Thyroid gland (tissue), 4 donors: ENCODE measurements around the gene CALD1. TPM values are rescaled to one million over a fixed set of nuclear protein-coding genes. Genes with fewer than 3 reads are reported as not detected.
A peak's percentile ranks its signal among the peaks of the same experiment; 100 is the strongest.

Experiments
- DNase-seq, 2 donors: peaks; one replicate each; pipeline ENCODE4 v3.0.0-alpha.2; 2019
- H3K27ac ChIP-seq, 3 donors: fragments of 200-600 bp; sonication (generic); 1 replicate in 2 of 3; 2 replicates in 1 of 3; pipeline ENCODE4 v1.5.1; 2016 to 2019; ENCODE audit warnings: mild to moderate bottlenecking in 1 of 3, moderate library complexity in 1 of 3
- H3K27me3 ChIP-seq: fragments of 200-600 bp; sonication (generic); one replicate; pipeline ENCODE4 v1.5.1; 2019
- H3K36me3 ChIP-seq, 2 donors: fragments of 200-600 bp; sonication (generic); one replicate each; pipeline ENCODE4 v1.5.1; 2016 to 2019
- H3K4me1 ChIP-seq, 2 donors: fragments of 200-600 bp; sonication (generic); one replicate each; pipeline ENCODE4 v1.5.1; 2017 to 2019
- H3K4me3 ChIP-seq, 3 donors: fragments of 200-600 bp; sonication (generic); replicated peaks in 1 of 3; 1 replicate in 2 of 3; 2 replicates in 1 of 3; pipeline ENCODE4 v1.5.1; 2016; ENCODE audit warnings: mild to moderate bottlenecking in 1 of 3
- H3K9me3 ChIP-seq: fragments of 200-600 bp; sonication (generic); one replicate; pipeline ENCODE4 v1.5.1; 2017
- CTCF ChIP-seq, 6 experiments: fragments of 200-600 bp in 3 of 6; fragments of 450-650 bp in 3 of 6; sonication (generic) in 3 of 6; IDR thresholded peaks; one replicate each; pipeline ENCODE4 v1.5.1; 2016 to 2019; ENCODE audit warnings: antibody characterized with exemption in 6 of 6, mild to moderate bottlenecking in 2 of 6, inconsistent platforms in 1 of 6, moderate library complexity in 1 of 6
- POLR2A ChIP-seq, 2 donors: fragments of 450-650 bp; IDR thresholded peaks; one replicate each; pipeline ENCODE4 v1.6.1; 2017; ENCODE audit warnings: antibody characterized with exemption in 2 of 2, mild to moderate bottlenecking in 2 of 2, moderate library complexity in 1 of 2
- WGBS, 2 donors: methylation state at CpG; one replicate each; pipeline ENCODE4 v1.1.5; 2017; 5-methylcytosine and 5-hydroxymethylcytosine counted together
- intact Hi-C: fragments of 100-400 bp; cut with DNase I; formaldehyde crosslinking; loops from one replicate; pipeline ENCODE4 v1.15.1; 2023
- total RNA-seq, 4 donors: library from RNA; depleted of rRNA; stranded (reverse); fragments of >200 nt; gene quantifications; one replicate each; pipeline ENCODE4 v1.2.3, GENCODE V29; 2016

CALD1 gene
- total RNA-seq, 4 donors from 2014 or later, result 141 to 223 (median 169) TPM

GRCh38 chr7:134784251-134785049, 5.0 kb downstream of the CALD1 start:
- H3K27ac ChIP-seq, result peak overlapping the region in 2 of 3 donors; percentile 5 to 30

GRCh38 chr7:134785842-134786241, 6.4 kb downstream of the CALD1 start:
- no peak for DNase-seq
- H3K4me1 ChIP-seq, result peaks cover 0 to 15% of the 10 kb centered on the region in 2 donors
- intact Hi-C loops, result no loop called here
- H3K9me3 ChIP-seq, result no peaks in the 10 kb centered on the region
- no peak for TF ChIP-seq CTCF (IDR thresholded peaks at IDR 0.05)
- TF ChIP-seq POLR2A (IDR thresholded peaks at IDR 0.05), result no peak
- H3K36me3 ChIP-seq, result no peaks in the 10 kb centered on the region
- no peaks in the 10 kb centered on the region for H3K27me3 ChIP-seq
- H3K27ac ChIP-seq, result no peak overlapping the region
- H3K4me3 ChIP-seq, result no peak overlapping the region

More at GRCh38 chr7:134784251-134785049, 5.0 kb downstream of the CALD1 start:
- intact Hi-C loops, result no loop called here
- Histone ChIP-seq H3K4me3 (no peak overlapping the region), H3K9me3 (no peaks in the 10 kb centered on the region), H3K36me3 (no peaks in the 10 kb centered on the region), H3K27me3 (no peaks in the 10 kb centered on the region), H3K4me1 (peaks cover 8 to 11% of the 10 kb centered on the region in 2 donors)
- 87 to 91% methylated on average over 9 of the region's 9 CpGs for WGBS, 2 donors
- peak in 1 of 2 donors; percentile 10 for DNase-seq
- no peak for TF ChIP-seq CTCF (IDR thresholded peaks at IDR 0.05)
- no peak for TF ChIP-seq POLR2A (IDR thresholded peaks at IDR 0.05)

- Histone ChIP-seq H3K27ac (peak overlapping the region in 2 of 3 donors; percentile 17 to 47), H3K36me3 (no peaks in the 10 kb centered on the region), H3K4me1 (peaks cover 0 to 15% of the 10 kb centered on the region in 2 donors), H3K9me3 (no peaks in the 10 kb centered on the region), H3K4me3 (no peak overlapping the region), H3K27me3 (no peaks in the 10 kb centered on the region)
- DNase-seq, result no peak
- 68 to 79% methylated on average over 2 of the region's 2 CpGs for WGBS, 2 donors
- intact Hi-C loops, result no loop called here
- TF ChIP-seq CTCF (IDR thresholded peaks at IDR 0.05) (no peak), POLR2A (IDR thresholded peaks at IDR 0.05) (no peak)
Observed at GRCh38 chr7:134787064-134787463, 7.6 kb downstream of the CALD1 start.

GRCh38 chr7:134787720-134788119, 8.3 kb downstream of the CALD1 start:
- H3K4me1 ChIP-seq, result peaks cover 0 to 15% of the 10 kb centered on the region in 2 donors
- no peaks in the 10 kb centered on the region for H3K36me3 ChIP-seq
- peak overlapping the region in 1 of 3 donors; percentile 47 for H3K27ac ChIP-seq
- no peak overlapping the region for H3K4me3 ChIP-seq
- H3K9me3 ChIP-seq, result no peaks in the 10 kb centered on the region
- TF ChIP-seq POLR2A (IDR thresholded peaks at IDR 0.05) (no peak), CTCF (IDR thresholded peaks at IDR 0.05) (no peak)
- intact Hi-C loops, result no loop called here
- H3K27me3 ChIP-seq, result no peaks in the 10 kb centered on the region
- no peak for DNase-seq
- 68 to 80% methylated on average over 3 of the region's 3 CpGs for WGBS, 2 donors

GRCh38 chr7:134788191-134788590, 8.8 kb downstream of the CALD1 start:
- H3K36me3 ChIP-seq, result no peaks in the 10 kb centered on the region
- intact Hi-C loops, result no loop called here
- no peak for DNase-seq
- no peaks in the 10 kb centered on the region for H3K27me3 ChIP-seq
- H3K4me1 ChIP-seq, result peaks cover 0 to 15% of the 10 kb centered on the region in 2 donors
- H3K9me3 ChIP-seq, result no peaks in the 10 kb centered on the region
- H3K4me3 ChIP-seq, result no peak overlapping the region
- 91 to 98% methylated on average over 2 of the region's 2 CpGs for WGBS, 2 donors
- TF ChIP-seq CTCF (IDR thresholded peaks at IDR 0.05), result no peak
- no peak for TF ChIP-seq POLR2A (IDR thresholded peaks at IDR 0.05)
- no peak overlapping the region for H3K27ac ChIP-seq
